ENCODE results near the gene MGLL.

Gene MGLL

DNA sequence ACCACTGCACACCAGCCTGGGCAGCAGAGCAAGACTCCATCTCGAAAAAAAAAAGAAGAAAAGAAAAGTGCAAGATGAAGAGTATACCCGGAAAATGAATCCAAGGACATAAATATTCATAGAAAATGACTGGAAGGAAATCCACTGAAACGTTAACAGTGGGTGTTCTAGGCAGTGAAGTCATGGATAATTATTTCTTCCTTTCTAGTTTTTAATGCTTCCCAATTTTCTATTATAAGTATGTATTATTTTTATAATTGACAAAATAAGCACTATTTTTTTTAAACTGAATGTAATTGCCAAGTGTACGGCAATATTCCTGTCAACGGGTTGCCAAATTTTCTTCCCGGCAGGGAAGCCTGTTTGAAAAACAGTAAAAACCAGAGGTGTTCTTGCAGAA lies 37.4 kb upstream of the MGLL start:
- TF ChIP-seq, protein P1, sequence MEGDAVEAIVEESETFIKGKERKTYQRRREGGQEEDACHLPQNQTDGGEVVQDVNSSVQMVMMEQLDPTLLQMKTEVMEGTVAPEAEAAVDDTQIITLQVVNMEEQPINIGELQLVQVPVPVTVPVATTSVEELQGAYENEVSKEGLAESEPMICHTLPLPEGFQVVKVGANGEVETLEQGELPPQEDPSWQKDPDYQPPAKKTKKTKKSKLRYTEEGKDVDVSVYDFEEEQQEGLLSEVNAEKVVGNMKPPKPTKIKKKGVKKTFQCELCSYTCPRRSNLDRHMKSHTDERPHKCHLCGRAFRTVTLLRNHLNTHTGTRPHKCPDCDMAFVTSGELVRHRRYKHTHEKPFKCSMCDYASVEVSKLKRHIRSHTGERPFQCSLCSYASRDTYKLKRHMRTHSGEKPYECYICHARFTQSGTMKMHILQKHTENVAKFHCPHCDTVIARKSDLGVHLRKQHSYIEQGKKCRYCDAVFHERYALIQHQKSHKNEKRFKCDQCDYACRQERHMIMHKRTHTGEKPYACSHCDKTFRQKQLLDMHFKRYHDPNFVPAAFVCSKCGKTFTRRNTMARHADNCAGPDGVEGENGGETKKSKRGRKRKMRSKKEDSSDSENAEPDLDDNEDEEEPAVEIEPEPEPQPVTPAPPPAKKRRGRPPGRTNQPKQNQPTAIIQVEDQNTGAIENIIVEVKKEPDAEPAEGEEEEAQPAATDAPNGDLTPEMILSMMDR (IDR thresholded peaks at IDR 0.05; ENCODE audit: insufficient read depth, low read length, poor library complexity, severe bottlenecking) = no peak
- no peak for TF ChIP-seq EZH2phosphoT487 (conservative IDR thresholded peaks at IDR 0.05; ENCODE audit: low read length)
- no peaks in the 10 kb centered on the region for H3F3A ChIP-seq (ENCODE audit: insufficient read depth)

DNA sequence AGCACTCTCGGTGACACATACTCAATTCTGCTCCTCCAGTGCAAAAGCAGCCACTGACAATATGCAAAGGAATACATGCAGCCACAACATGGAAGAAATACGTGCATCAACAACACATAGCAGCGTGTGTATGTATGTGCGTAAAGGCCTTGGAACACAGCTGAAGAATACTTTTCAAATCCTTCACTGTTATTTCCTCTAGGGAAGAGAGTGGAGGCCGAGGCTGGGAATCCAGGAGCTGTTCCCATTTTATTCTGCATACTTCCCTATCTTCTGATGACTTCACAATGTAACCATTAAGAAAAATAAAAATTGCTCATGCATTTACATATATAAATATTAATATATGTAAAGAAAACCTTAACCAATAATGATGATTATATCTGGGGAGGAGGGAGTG lies 36.6 kb upstream of the MGLL start:
- H3K36me3 ChIP-seq (ENCODE audit: low read length) = no peaks in the 10 kb centered on the region
- H3K27me3 ChIP-seq (ENCODE audit: low read length) = no peaks in the 10 kb centered on the region
- no peak overlapping the region for H3K4me2 ChIP-seq (ENCODE audit: low read depth, low read length, poor library complexity, severe bottlenecking)
- no peak overlapping the region for H3K4me3 ChIP-seq (ENCODE audit: insufficient read depth, low read length, poor library complexity, severe bottlenecking)
- H4K20me1 ChIP-seq (ENCODE audit: low read depth, low read length) = no peaks in the 10 kb centered on the region
- no peak for TF ChIP-seq EZH2phosphoT487 (conservative IDR thresholded peaks at IDR 0.05; ENCODE audit: low read length)
- TF ChIP-seq, protein P1 (IDR thresholded peaks at IDR 0.05; ENCODE audit: insufficient read depth, low read length, poor library complexity, severe bottlenecking) = no peak
- no peak overlapping the region for H3K9ac ChIP-seq (ENCODE audit: low read length)
- H3K27ac ChIP-seq (ENCODE audit: low read depth, low read length) = no peak overlapping the region
- H3K9me2 ChIP-seq (replicated peaks; ENCODE audit: insufficient read depth, low read length) = no peaks in the 10 kb centered on the region
- H2AFZ ChIP-seq (ENCODE audit: low read depth, low read length, severe bottlenecking) = no peak overlapping the region
- no peaks in the 10 kb centered on the region for H3F3A ChIP-seq (ENCODE audit: insufficient read depth)
- H3K9me3 ChIP-seq (ENCODE audit: insufficient read depth, low read length) = no peaks in the 10 kb centered on the region
- H3K79me2 ChIP-seq (ENCODE audit: insufficient read depth, low read length) = no peaks in the 10 kb centered on the region

More for the DNA sequence above, 37.4 kb upstream of the MGLL start:
- Histone ChIP-seq H3K4me2 (ENCODE audit: low read depth, low read length, poor library complexity, severe bottlenecking) (no peak overlapping the region), H3K79me2 (ENCODE audit: insufficient read depth, low read length) (no peaks in the 10 kb centered on the region), H3K4me3 (ENCODE audit: insufficient read depth, low read length, poor library complexity, severe bottlenecking) (no peak overlapping the region), H3K9me3 (ENCODE audit: insufficient read depth, low read length) (no peaks in the 10 kb centered on the region), H3K9me2 (replicated peaks; ENCODE audit: insufficient read depth, low read length) (no peaks in the 10 kb centered on the region), H4K20me1 (ENCODE audit: low read depth, low read length) (no peaks in the 10 kb centered on the region), H3K9ac (ENCODE audit: low read length) (no peak overlapping the region), H3K27ac (ENCODE audit: low read depth, low read length) (no peak overlapping the region), H3K27me3 (ENCODE audit: low read length) (no peaks in the 10 kb centered on the region), H3K36me3 (ENCODE audit: low read length) (no peaks in the 10 kb centered on the region), H2AFZ (ENCODE audit: low read depth, low read length, severe bottlenecking) (no peak overlapping the region)

DNA sequence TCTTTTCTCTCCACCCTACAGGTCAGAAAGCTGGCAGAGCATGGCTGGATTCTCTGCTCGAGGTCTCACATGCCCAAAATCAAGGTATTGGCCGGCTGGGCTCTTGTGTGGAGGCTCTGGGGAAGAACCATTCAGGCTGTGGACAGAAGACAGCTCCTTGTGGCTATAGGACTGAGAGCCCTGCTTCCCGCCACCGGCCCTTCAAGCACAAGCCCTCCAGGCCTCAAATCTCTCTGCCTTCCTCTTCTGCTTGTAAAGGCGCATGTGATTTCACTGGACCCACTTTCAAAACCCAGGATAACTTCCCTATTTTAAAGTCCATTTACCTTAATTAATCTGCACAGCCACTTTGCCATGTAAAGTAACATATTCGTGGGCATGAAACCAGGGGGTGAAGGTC lies 36.2 kb upstream of the MGLL start:
- no peaks in the 10 kb centered on the region for H3K79me2 ChIP-seq (ENCODE audit: insufficient read depth, low read length)
- no peak overlapping the region for H2AFZ ChIP-seq (ENCODE audit: low read depth, low read length, severe bottlenecking)
- H3K27me3 ChIP-seq (ENCODE audit: low read length) = no peaks in the 10 kb centered on the region
- H3K9me3 ChIP-seq (ENCODE audit: insufficient read depth, low read length) = no peaks in the 10 kb centered on the region
- H3K9ac ChIP-seq (ENCODE audit: low read length) = no peak overlapping the region
- no peaks in the 10 kb centered on the region for H3F3A ChIP-seq (ENCODE audit: insufficient read depth)
- H3K36me3 ChIP-seq (ENCODE audit: low read length) = no peaks in the 10 kb centered on the region
- no peaks in the 10 kb centered on the region for H3K9me2 ChIP-seq (replicated peaks; ENCODE audit: insufficient read depth, low read length)
- no peak overlapping the region for H3K27ac ChIP-seq (ENCODE audit: low read depth, low read length)
- no peak overlapping the region for H3K4me3 ChIP-seq (ENCODE audit: insufficient read depth, low read length, poor library complexity, severe bottlenecking)
- TF ChIP-seq, protein P1 (IDR thresholded peaks at IDR 0.05; ENCODE audit: insufficient read depth, low read length, poor library complexity, severe bottlenecking) = no peak
- TF ChIP-seq EZH2phosphoT487 (conservative IDR thresholded peaks at IDR 0.05; ENCODE audit: low read length) = no peak
- H4K20me1 ChIP-seq (ENCODE audit: low read depth, low read length) = no peaks in the 10 kb centered on the region
- H3K4me2 ChIP-seq (ENCODE audit: low read depth, low read length, poor library complexity, severe bottlenecking) = no peak overlapping the region
